ENCODE measurements around the gene LRRC7.

The LRRC7 gene

GRCh38 chr1:70083519-70083918 is 515.8 kb downstream of the LRRC7 start:
- TF ChIP-seq, protein P1, sequence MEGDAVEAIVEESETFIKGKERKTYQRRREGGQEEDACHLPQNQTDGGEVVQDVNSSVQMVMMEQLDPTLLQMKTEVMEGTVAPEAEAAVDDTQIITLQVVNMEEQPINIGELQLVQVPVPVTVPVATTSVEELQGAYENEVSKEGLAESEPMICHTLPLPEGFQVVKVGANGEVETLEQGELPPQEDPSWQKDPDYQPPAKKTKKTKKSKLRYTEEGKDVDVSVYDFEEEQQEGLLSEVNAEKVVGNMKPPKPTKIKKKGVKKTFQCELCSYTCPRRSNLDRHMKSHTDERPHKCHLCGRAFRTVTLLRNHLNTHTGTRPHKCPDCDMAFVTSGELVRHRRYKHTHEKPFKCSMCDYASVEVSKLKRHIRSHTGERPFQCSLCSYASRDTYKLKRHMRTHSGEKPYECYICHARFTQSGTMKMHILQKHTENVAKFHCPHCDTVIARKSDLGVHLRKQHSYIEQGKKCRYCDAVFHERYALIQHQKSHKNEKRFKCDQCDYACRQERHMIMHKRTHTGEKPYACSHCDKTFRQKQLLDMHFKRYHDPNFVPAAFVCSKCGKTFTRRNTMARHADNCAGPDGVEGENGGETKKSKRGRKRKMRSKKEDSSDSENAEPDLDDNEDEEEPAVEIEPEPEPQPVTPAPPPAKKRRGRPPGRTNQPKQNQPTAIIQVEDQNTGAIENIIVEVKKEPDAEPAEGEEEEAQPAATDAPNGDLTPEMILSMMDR (IDR thresholded peaks at IDR 0.05; ENCODE audit: low read depth, low read length, missing control alignments) = no peak

GRCh38 chr1:70084314-70084915 is 516.7 kb downstream of the LRRC7 start:
- DNase-seq (ENCODE audit: low read depth) = no peak
- in situ Hi-C loops (cut with HindIII; ENCODE audit: low sequenced_read_pairs) = no loop called here
- TF ChIP-seq, protein P1 (IDR thresholded peaks at IDR 0.05; ENCODE audit: low read depth, low read length, missing control alignments) = no peak
- no peak overlapping the region for H3K4me3 ChIP-seq (ENCODE audit: low read depth, low read length)

More at GRCh38 chr1:70083519-70083918, 515.8 kb downstream of the LRRC7 start:
- in situ Hi-C loops (cut with HindIII; ENCODE audit: low sequenced_read_pairs) = no loop called here
- no peak overlapping the region for H3K4me3 ChIP-seq (ENCODE audit: low read depth, low read length)
- no peak for DNase-seq (ENCODE audit: low read depth)

- TF ChIP-seq, protein P1 (IDR thresholded peaks at IDR 0.05; ENCODE audit: low read depth, low read length, missing control alignments) = no peak
- in situ Hi-C loops (cut with HindIII; ENCODE audit: low sequenced_read_pairs) = no loop called here
- H3K4me3 ChIP-seq (ENCODE audit: low read depth, low read length) = no peak overlapping the region
- DNase-seq (ENCODE audit: low read depth) = no peak
Measured at GRCh38 chr1:70085521-70085920, 517.8 kb downstream of the LRRC7 start.

DNA sequence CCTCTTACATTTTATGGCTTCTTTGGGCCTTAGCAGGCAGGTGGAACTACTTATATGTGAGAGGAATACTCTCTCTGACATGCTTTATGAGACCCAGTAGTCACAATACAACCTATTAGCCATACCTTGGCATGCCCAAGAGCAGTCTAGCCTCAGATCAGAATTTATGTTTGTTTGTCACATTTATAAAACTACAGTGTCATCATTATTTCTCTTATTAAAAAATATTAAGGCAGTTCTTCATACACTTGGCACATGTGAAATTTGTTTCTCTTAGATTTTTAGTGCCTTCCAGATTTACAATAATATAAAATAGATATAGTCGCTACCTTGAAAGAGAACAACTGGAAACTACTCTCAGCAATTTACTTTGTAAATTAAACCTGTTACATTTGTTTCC is 519.2 kb downstream of the LRRC7 start:
- DNase-seq (ENCODE audit: low read depth) = no peak
- in situ Hi-C loops (cut with HindIII; ENCODE audit: low sequenced_read_pairs) = no loop called here
- TF ChIP-seq, protein P1 (IDR thresholded peaks at IDR 0.05; ENCODE audit: low read depth, low read length, missing control alignments) = no peak
- H3K4me3 ChIP-seq (ENCODE audit: low read depth, low read length) = no peak overlapping the region

- DNase-seq (ENCODE audit: low read depth) = no peak
- in situ Hi-C loops (cut with HindIII; ENCODE audit: low sequenced_read_pairs) = no loop called here
- TF ChIP-seq, protein P1 (IDR thresholded peaks at IDR 0.05; ENCODE audit: low read depth, low read length, missing control alignments) = no peak
- H3K4me3 ChIP-seq (ENCODE audit: low read depth, low read length) = no peak overlapping the region
Measured at GRCh38 chr1:70090141-70090540, 522.4 kb downstream of the LRRC7 start.

DNA sequence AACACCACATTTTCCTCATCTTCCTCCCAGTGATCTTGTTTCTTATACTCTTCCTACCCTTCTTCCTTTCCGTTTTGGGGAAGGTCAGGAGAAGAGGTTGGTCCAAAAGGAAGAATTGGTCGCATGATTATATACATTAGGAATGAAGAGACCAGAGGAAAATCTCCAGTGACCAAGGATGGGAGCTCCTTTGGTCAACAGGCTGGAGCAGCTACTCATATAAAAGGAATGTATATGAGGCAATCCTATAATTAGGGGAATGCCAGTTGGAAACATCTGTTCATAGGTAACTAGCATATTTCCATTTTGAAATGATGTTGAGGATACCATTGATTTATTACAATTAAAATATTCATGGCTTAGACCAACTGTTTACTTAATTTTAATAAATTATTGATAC is 523.2 kb downstream of the LRRC7 start:
- in situ Hi-C loops (cut with HindIII; ENCODE audit: low sequenced_read_pairs) = no loop called here
- no peak overlapping the region for H3K4me3 ChIP-seq (ENCODE audit: low read depth, low read length)
- TF ChIP-seq, protein P1 (IDR thresholded peaks at IDR 0.05; ENCODE audit: low read depth, low read length, missing control alignments) = no peak
- peak; percentile 16 for DNase-seq (ENCODE audit: low read depth)

Measured in astrocyte of the cerebellum (primary cell).